ENCODE results near the gene DMD.

The DMD gene

DNA sequence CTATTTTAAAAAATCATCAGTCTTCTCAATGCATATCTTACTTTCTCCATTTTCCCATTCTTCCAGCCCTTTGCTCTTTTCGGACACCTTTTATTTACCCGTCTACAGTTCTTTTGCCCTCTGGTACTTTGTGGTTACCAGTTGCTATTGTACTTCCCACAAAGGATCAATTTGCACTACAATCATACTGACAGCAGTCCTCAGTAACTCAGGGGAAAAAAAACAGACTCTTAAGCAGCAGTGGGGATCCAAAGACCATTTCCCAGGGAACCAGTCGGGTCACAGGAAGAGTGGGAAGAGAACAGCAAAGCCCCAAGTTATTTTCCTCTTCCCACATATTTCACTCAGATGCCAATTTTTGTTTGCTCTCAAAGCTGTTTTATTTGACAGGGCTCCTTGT, 23.1 kb downstream of the DMD start:
- TF ChIP-seq FOXP2 (optimal IDR thresholded peaks at IDR 0.05; ENCODE audit: borderline replicate concordance, extremely low read depth, extremely low read length, insufficient read depth) (no peak), SIN3A (IDR thresholded peaks at IDR 0.05; ENCODE audit: borderline replicate concordance, insufficient read depth, low read length) (no peak), POLR2AphosphoS5 (IDR thresholded peaks at IDR 0.05; ENCODE audit: low read depth, low read length) (no peak), TAF1 (IDR thresholded peaks at IDR 0.05; ENCODE audit: borderline replicate concordance, insufficient read depth, low read length) (no peak)
- TF ChIP-seq, protein P1, sequence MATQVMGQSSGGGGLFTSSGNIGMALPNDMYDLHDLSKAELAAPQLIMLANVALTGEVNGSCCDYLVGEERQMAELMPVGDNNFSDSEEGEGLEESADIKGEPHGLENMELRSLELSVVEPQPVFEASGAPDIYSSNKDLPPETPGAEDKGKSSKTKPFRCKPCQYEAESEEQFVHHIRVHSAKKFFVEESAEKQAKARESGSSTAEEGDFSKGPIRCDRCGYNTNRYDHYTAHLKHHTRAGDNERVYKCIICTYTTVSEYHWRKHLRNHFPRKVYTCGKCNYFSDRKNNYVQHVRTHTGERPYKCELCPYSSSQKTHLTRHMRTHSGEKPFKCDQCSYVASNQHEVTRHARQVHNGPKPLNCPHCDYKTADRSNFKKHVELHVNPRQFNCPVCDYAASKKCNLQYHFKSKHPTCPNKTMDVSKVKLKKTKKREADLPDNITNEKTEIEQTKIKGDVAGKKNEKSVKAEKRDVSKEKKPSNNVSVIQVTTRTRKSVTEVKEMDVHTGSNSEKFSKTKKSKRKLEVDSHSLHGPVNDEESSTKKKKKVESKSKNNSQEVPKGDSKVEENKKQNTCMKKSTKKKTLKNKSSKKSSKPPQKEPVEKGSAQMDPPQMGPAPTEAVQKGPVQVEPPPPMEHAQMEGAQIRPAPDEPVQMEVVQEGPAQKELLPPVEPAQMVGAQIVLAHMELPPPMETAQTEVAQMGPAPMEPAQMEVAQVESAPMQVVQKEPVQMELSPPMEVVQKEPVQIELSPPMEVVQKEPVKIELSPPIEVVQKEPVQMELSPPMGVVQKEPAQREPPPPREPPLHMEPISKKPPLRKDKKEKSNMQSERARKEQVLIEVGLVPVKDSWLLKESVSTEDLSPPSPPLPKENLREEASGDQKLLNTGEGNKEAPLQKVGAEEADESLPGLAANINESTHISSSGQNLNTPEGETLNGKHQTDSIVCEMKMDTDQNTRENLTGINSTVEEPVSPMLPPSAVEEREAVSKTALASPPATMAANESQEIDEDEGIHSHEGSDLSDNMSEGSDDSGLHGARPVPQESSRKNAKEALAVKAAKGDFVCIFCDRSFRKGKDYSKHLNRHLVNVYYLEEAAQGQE (IDR thresholded peaks at IDR 0.05; ENCODE audit: insufficient read depth in 1 of 2, low read depth in 2 of 2, low read length in 2 of 2), result no peak

DNA sequence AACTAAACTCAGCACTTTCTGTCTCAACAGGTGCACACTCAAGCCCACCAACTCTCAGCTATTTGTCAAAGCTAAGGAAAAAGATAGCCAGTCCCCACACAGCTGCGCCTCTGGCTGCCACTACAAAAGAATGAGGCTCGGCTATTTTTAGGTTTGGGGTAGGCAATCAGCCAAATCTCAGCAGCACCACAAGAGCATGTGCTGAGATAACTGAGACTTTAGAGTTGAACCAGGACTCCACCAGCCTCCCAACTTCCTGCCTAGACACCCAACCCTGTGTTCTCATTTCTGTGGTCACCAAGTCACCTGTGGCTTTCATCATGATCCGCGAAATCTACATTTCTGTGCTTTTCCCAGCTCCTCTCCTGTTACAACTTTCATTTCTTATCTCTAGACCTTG, 28.0 kb downstream of the DMD start:
- TF ChIP-seq FOXP2 (optimal IDR thresholded peaks at IDR 0.05; ENCODE audit: borderline replicate concordance, extremely low read depth, extremely low read length, insufficient read depth), result no peak
- TF ChIP-seq, protein P1 (IDR thresholded peaks at IDR 0.05; ENCODE audit: insufficient read depth in 1 of 2, low read depth in 2 of 2, low read length in 2 of 2), result no peak
- no peak for TF ChIP-seq POLR2AphosphoS5 (IDR thresholded peaks at IDR 0.05; ENCODE audit: low read depth, low read length)

DNA sequence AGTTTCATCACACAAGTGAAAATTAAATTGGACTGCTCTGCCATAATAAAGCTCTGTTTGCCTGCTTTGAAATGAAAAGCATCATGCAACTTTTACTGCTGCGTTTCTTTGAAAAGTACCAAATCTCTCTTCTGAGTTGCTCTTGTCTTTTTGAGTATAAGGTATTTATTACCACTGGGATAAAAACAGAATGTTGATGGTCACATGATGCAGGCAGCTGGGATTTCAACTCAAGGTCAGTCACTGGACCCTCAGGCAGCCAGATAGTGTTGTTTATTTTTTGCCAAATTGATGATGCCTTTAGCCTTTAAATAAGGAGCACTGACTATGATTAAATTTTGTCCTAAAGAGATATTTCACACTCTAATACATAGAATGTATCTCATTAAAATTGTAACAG, 32.7 kb downstream of the DMD start:
- TF ChIP-seq SIN3A (IDR thresholded peaks at IDR 0.05; ENCODE audit: borderline replicate concordance, insufficient read depth, low read length) (no peak), TAF1 (IDR thresholded peaks at IDR 0.05; ENCODE audit: borderline replicate concordance, insufficient read depth, low read length) (no peak), POLR2AphosphoS5 (IDR thresholded peaks at IDR 0.05; ENCODE audit: low read depth, low read length) (no peak), FOXP2 (optimal IDR thresholded peaks at IDR 0.05; ENCODE audit: borderline replicate concordance, extremely low read depth, extremely low read length, insufficient read depth) (no peak)
- TF ChIP-seq, protein P1 (IDR thresholded peaks at IDR 0.05; ENCODE audit: insufficient read depth in 1 of 2, low read depth in 2 of 2, low read length in 2 of 2), result no peak

DNA sequence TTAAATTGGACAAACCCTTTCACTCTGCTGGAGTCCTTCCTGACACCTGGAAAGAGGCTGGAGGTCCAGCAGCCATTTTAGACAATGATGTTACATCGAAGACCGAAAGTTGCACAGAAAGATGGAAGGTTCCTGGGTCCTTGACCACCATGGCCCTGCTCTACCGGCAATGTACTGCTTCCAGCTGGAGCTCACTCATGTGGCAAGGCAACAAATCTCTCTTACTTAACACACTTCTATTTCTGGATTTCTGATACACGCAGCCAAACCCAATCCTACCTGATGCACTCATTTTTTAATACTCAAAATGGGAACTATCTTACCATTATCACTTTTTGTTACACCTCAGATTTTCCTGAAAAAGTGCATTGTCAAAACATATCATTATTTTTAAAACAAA, 33.1 kb downstream of the DMD start:
- TF ChIP-seq FOXP2 (optimal IDR thresholded peaks at IDR 0.05; ENCODE audit: borderline replicate concordance, extremely low read depth, extremely low read length, insufficient read depth) (no peak), SIN3A (IDR thresholded peaks at IDR 0.05; ENCODE audit: borderline replicate concordance, insufficient read depth, low read length) (no peak), POLR2AphosphoS5 (IDR thresholded peaks at IDR 0.05; ENCODE audit: low read depth, low read length) (no peak), TAF1 (IDR thresholded peaks at IDR 0.05; ENCODE audit: borderline replicate concordance, insufficient read depth, low read length) (no peak)
- TF ChIP-seq, protein P1 (IDR thresholded peaks at IDR 0.05; ENCODE audit: insufficient read depth in 1 of 2, low read depth in 2 of 2, low read length in 2 of 2), result no peak

DNA sequence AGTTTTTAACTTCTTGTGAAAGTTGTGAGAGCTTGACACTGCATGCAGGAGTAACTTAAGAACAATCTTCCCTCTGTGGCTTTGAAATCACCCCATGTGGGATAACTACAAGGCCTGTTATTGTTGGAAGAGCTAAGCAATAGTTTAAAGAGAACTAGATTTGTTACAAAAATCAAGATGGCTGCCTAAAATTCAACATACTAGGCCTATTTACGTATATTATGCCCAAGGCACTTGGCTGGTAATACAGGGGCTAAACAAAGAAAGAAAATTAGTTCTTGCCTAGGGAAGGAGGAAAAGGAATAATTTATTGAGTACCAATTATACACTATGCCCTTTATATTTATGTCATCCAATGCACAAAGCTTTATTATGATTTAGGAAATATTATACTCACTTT, 36.1 kb downstream of the DMD start:
- TF ChIP-seq TAF1 (IDR thresholded peaks at IDR 0.05; ENCODE audit: borderline replicate concordance, insufficient read depth, low read length), result no peak
- TF ChIP-seq FOXP2 (optimal IDR thresholded peaks at IDR 0.05; ENCODE audit: borderline replicate concordance, extremely low read depth, extremely low read length, insufficient read depth), result no peak
- no peak for TF ChIP-seq POLR2AphosphoS5 (IDR thresholded peaks at IDR 0.05; ENCODE audit: low read depth, low read length)
- TF ChIP-seq, protein P1 (IDR thresholded peaks at IDR 0.05; ENCODE audit: insufficient read depth in 1 of 2, low read depth in 2 of 2, low read length in 2 of 2), result no peak
- no peak for TF ChIP-seq SIN3A (IDR thresholded peaks at IDR 0.05; ENCODE audit: borderline replicate concordance, insufficient read depth, low read length)
